SH-SY5Y (cell line): ENCODE measurements around the gene EN2.

Experiments used
- GATA2 ChIP-seq: IDR thresholded peaks from 2 replicates; pipeline ENCODE4 v1.6.1; 2011; ENCODE audit warnings: mild to moderate bottlenecking, low read depth, low read length
- GATA3 ChIP-seq: IDR thresholded peaks from 2 replicates; pipeline ENCODE4 v1.6.1; 2011; ENCODE audit warnings: low read depth, mild to moderate bottlenecking, low read length, moderate library complexity

Gene EN2

DNA sequence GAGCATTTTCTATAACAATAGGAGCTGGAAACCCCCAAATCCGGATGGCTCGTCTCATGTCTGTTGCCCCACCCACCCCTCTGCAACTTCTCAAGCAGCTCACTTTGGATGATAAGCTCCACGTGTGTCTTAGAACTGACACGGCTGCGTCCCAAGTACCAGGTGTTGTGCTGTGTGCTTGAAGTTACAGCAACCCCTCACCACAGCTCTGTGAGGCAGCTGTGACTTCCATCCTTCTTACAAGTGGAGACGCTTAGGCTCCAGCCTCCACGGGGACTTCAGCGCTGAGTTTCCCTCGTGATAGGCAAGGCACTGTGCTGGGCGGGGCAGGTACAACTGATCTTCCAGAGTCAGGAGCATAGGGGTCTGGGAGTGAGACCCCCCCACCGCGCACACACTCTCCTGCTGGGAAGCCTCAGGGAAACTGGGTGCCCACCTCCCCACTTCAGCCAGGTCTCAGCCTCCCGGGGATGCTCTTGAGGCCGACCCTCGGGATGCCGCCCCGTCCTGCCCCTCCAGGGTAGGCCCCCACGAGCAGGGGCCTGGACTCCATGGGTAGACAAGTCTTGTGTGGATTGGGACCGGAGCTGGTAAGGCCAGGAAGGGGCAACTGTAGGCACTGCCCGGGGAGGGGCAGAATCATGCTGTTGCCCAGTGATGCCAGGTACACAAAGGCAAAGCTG is 31.4 kb downstream of the EN2 start:
- TF ChIP-seq GATA2: no peak
- TF ChIP-seq GATA3: no peak

DNA sequence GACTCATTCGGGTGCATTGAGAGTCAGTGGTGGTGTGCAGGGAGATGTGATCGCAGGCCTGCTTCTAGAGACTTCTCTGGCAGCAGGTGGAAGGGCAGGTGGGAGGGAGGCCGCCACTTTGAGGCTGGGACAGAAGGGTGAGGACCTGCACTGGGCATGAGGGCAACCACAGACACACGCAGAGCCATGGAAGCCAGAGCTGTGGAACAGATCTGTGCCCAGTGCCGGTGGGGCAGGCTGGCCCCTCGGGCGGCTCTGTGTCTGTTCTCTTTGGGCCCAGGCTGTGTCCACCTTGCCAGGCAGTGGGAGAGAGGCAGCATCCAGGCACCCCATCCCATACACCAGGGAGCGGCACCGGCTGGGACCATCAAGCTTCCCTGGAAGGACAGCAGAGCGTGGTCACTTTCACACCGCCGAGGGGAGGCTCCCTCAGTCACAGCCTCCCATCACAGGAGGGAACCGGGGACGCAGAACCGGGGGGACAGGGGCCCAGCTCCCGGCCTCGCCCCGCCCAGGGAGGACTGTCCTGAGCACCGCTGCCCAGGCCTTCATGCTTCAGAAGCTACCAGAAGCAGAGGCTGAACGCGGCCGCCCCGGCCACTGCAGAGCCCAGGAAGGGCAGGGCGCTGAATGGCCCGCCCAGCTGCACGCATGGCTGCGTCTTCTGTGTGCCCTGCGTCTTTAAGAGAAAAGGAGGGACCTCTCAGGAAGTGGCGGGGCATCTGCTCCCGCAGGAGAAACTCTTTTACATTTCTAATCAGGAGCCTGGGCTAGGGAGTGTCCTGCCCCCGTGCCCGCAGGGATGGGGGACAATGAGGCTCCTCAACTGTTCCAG is 32.1 kb downstream of the EN2 start:
- TF ChIP-seq GATA2: no peak
- TF ChIP-seq GATA3: no peak

GRCh38 chr7:155490697-155491628 is 33.0 kb downstream of the EN2 start:
- no peak for TF ChIP-seq GATA3
- TF ChIP-seq GATA2: no peak

- TF ChIP-seq GATA3: no peak
- no peak for TF ChIP-seq GATA2
Observed at GRCh38 chr7:155491812-155492211, 33.9 kb downstream of the EN2 start.

- TF ChIP-seq GATA2: no peak
- no peak for TF ChIP-seq GATA3
Observed at GRCh38 chr7:155493744-155494538, 36.0 kb downstream of the EN2 start.

- TF ChIP-seq GATA2 (no peak), GATA3 (no peak)
Observed at GRCh38 chr7:155494551-155494950, 36.6 kb downstream of the EN2 start.

DNA sequence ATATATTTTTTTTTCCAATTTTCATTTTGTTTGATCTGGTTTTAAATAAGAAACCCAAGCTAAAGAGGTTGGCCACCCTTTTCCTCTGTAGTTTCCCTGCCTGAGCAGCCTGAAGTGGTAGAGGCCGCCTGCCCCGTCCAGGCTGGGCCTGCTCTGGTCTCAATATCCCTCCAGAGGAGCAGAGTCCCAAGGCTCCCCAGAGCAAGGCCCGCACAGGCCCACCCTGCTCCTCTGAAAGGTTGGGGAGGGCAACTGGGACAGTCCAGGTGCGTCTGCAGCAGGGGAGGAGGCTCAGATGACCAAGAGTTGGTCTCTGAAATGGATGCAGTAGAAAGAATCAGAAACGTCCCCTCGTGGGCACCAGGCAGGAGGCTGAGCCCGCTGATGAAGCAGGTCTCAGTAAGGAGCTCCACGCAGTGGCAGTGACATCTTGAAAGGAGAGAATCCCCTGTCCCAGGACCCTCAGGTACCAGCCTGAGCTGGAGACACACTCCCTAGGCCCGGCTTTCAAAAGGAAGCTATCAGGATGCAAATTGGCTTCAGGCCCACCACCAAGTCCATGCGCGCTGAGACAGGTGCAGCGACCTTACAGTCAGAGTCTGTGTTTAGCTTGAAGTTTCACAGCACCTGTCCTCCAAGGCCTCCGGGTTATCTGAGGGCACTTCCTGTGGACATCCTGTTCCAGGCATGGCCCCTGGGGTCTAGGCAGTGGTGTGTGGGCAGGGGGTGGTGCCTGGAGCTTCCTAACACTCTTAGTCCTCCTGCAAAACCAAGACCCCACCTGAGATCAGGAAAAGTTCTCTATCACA is 37.7 kb downstream of the EN2 start:
- TF ChIP-seq GATA3: no peak
- TF ChIP-seq GATA2: no peak

GRCh38 chr7:155496267-155497005 is 38.5 kb downstream of the EN2 start:
- TF ChIP-seq GATA3 (no peak), GATA2 (no peak)

DNA sequence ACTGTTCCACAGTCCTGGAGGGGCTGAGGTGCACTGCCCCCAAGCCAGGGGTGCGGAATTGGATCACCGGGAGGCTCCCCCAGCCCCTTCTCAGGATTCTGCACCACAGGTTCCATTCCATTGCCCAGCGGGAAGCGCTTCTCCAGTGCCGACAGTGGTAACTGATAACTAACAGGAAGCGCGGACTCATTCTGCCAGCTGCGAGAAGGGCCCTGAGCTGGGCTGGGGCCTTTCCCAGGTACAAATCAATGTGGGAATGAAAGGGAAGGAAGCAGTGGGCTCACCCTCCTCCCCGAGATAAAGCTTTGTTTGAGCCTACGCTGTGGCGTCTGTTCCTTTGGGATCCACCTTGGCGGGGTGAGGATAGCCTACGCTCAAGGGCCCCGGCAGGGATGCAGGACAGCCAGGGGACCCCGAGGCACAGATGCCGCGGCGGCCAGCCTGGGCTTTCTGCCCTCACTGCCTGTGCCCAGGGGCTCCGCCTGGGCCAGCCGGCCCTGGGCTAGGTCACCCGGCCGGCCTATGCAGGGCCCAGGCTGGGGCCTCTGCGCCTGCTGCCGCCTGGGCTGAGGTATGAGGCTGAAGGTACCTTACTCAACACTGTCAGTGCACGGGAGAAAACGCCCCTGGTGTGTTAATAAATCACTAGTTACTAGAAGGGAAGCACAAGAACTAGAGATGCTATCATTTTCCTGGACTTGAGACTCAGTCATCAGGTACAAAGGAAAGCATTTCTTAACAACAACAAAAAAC is 39.4 kb downstream of the EN2 start:
- no peak for TF ChIP-seq GATA2
- TF ChIP-seq GATA3: no peak

GRCh38 chr7:155505422-155505793 is 47.5 kb downstream of the EN2 start:
- TF ChIP-seq GATA3 (no peak), GATA2 (no peak)

DNA sequence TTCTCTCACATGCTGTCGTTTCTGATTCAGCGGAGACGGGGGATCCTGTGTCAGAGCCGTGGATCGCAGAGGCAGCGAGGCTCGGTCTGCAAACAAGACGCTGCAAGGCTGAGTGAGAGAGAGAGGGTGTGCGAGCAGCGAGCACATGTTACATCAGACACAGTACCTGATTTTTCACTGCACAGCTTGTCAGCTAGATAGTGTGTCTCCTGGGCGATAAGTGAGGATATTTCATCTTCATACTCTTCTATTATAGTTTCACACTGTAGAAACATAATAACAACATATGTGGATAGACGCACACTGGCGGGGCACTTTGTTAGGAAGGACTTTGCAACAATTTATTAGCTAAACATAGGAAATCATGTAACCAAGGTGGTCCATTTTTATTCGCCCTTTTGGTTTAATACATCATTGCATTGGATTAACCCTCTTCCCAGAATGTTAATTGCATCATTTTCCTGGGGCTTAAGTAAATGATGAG is 49.0 kb downstream of the EN2 start:
- TF ChIP-seq GATA3: no peak
- TF ChIP-seq GATA2: no peak
